Activated CD4-positive, alpha-beta T cell treated with anti-CD3 and anti-CD28 coated beads, Interleukin-2, amount 10 ng/mL, durations not matched to agents 7 days and 5 days (primary cell): ENCODE measurements around the gene LST1. TPM values are rescaled to one million over a fixed set of nuclear protein-coding genes. Genes with fewer than 3 reads are reported as not detected.
A peak's percentile ranks its signal among the peaks of the same experiment; 100 is the strongest.

Source experiments
- CTCF ChIA-PET: fragments of 350-600 bp; sonication (Branson Sonifier 250); formaldehyde crosslinking; loops from one replicate; lab custom pipeline; 2021; ENCODE audit warnings: antibody characterized with exemption; lab: Charles Lee
- POLR2A ChIA-PET: fragments of 350-600 bp; sonication (Branson Sonifier 250); formaldehyde crosslinking; loops from one replicate; lab custom pipeline; 2021; ENCODE audit warnings: antibody characterized with exemption; lab: Charles Lee
- DNase-seq: peaks from one replicate; pipeline ENCODE4 v3.0.0-alpha.2; 2020
- H3K27ac Mint-ChIP-seq: one replicate; pipeline ENCODE4 v1.8.0; 2021; ENCODE audit warnings: mild to moderate bottlenecking, moderate library complexity, mixed read lengths
- H3K27me3 Mint-ChIP-seq: one replicate; pipeline ENCODE4 v1.8.0; 2021; ENCODE audit warnings: mixed read lengths
- H3K36me3 Mint-ChIP-seq: one replicate; pipeline ENCODE4 v1.8.0; 2021; ENCODE audit warnings: low read depth, mixed read lengths
- H3K4me1 Mint-ChIP-seq: one replicate; pipeline ENCODE4 v1.8.0; 2021; ENCODE audit warnings: mixed read lengths
- H3K4me3 Mint-ChIP-seq: one replicate; pipeline ENCODE4 v1.8.0; 2021; ENCODE audit warnings: mild to moderate bottlenecking, moderate library complexity, mixed read lengths
- H3K9me3 Mint-ChIP-seq: one replicate; pipeline ENCODE4 v1.8.0; 2021; ENCODE audit warnings: mixed read lengths
- total RNA-seq, 2 experiments: library from RNA; stranded (reverse); gene quantifications; one replicate each; pipeline ENCODE4 v1.2.3, GENCODE V29; 2021

LST1 gene
- total RNA-seq, 2 experiments from 2014 or later: 33.3 to 36.8 TPM

DNA sequence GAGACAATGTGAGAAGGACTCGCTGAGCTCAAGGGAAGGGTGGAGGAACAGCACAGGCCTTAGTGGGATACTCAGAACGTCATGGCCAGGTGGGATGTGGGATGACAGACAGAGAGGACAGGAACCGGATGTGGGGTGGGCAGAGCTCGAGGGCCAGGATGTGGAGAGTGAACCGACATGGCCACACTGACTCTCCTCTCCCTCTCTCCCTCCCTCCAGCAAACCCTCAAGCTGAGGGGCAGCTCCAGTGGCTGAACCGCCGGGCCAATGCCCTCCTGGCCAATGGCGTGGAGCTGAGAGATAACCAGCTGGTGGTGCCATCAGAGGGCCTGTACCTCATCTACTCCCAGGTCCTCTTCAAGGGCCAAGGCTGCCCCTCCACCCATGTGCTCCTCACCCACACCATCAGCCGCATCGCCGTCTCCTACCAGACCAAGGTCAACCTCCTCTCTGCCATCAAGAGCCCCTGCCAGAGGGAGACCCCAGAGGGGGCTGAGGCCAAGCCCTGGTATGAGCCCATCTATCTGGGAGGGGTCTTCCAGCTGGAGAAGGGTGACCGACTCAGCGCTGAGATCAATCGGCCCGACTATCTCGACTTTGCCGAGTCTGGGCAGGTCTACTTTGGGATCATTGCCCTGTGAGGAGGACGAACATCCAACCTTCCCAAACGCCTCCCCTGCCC is 9.0 kb upstream of the LST1 start:
- H3K36me3 Mint-ChIP-seq: peaks cover 68% of the 10 kb centered on the region
- H3K27me3 Mint-ChIP-seq: no peaks in the 10 kb centered on the region
- peaks cover 77% of the 10 kb centered on the region for H3K4me1 Mint-ChIP-seq
- ChIA-PET POLR2A (interaction anchor here (0.9 to 1.6 kb wide), 3 partner anchors 10 to 25 kb away, joined by 3 to 5 read pairs (median 4); no protein-coding TSS in a partner anchor), CTCF (interaction anchor here (0.5 to 18.9 kb wide), 11 partner anchors 9 to 158 kb away, joined by 3 to 576 read pairs (median 7); partner anchors contain the start of genes ATP6V1G2, DDX39B, LST1 and LTB)
- H3K9me3 Mint-ChIP-seq: no peaks in the 10 kb centered on the region
- peak overlapping the region; percentile 90 for H3K4me3 Mint-ChIP-seq
- peak overlapping the region; percentile 88 for H3K27ac Mint-ChIP-seq
- DNase-seq: peak; percentile 62

GRCh38 chr6:31577579-31577966 is 8.5 kb upstream of the LST1 start:
- Mint-ChIP-seq H3K9me3 (no peaks in the 10 kb centered on the region), H3K27me3 (no peaks in the 10 kb centered on the region), H3K36me3 (peaks cover 72% of the 10 kb centered on the region), H3K27ac (peak overlapping the region; percentile 88), H3K4me1 (peaks cover 76% of the 10 kb centered on the region), H3K4me3 (peak overlapping the region; percentile 90)
- no peak for DNase-seq
- POLR2A ChIA-PET: no interaction called here
- CTCF ChIA-PET: interaction anchor here (0.9 to 18.9 kb wide), 10 partner anchors 10 to 84 kb away, joined by 3 to 576 read pairs (median 8); partner anchors contain the start of genes ATP6V1G2, DDX39B, LST1 and LTB

DNA sequence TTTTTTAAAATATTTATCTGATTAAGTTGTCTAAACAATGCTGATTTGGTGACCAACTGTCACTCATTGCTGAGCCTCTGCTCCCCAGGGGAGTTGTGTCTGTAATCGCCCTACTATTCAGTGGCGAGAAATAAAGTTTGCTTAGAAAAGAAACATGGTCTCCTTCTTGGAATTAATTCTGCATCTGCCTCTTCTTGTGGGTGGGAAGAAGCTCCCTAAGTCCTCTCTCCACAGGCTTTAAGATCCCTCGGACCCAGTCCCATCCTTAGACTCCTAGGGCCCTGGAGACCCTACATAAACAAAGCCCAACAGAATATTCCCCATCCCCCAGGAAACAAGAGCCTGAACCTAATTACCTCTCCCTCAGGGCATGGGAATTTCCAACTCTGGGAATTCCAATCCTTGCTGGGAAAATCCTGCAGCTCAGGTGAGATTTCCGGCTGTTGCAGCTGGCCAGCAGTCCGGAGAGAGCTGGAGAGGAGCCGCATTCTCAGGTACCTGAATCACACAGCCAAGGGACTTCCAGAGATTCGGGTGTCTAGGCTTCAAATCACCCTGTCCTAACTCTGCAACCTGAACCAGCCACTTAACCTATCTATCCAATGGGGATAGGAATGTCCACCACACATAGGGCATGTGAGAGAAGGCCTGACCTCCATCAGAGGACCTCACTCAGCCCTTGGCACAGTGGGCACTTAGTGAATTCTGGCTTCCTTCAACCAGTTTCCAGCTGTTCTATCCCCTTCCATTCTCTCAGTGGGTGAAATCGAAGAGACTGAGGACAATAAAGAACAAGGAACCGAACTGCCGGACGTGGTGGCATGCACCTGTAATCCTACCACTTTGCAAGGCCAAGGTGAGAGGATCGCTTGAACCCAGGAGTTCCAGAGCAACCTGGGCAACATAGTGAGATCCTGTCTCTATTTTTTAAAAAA is 7.6 kb upstream of the LST1 start:
- POLR2A ChIA-PET: interaction anchor here (0.7 kb wide), 1 partner anchor 14 kb away, joined by 9 read pairs; the partner anchor contains the start of gene NCR3
- H3K36me3 Mint-ChIP-seq: peaks cover 75% of the 10 kb centered on the region
- peaks cover 74% of the 10 kb centered on the region for H3K4me1 Mint-ChIP-seq
- peak overlapping the region; percentile 82 for H3K27ac Mint-ChIP-seq
- peak overlapping the region; percentile 94 for H3K4me3 Mint-ChIP-seq
- H3K27me3 Mint-ChIP-seq: no peaks in the 10 kb centered on the region
- no peak for DNase-seq
- no peaks in the 10 kb centered on the region for H3K9me3 Mint-ChIP-seq
- CTCF ChIA-PET: interaction anchor here (1.2 to 18.9 kb wide), 9 partner anchors 9 to 38 kb away, joined by 3 to 576 read pairs (median 17); partner anchors contain the start of genes ATP6V1G2, LST1, LTA and LTB

DNA sequence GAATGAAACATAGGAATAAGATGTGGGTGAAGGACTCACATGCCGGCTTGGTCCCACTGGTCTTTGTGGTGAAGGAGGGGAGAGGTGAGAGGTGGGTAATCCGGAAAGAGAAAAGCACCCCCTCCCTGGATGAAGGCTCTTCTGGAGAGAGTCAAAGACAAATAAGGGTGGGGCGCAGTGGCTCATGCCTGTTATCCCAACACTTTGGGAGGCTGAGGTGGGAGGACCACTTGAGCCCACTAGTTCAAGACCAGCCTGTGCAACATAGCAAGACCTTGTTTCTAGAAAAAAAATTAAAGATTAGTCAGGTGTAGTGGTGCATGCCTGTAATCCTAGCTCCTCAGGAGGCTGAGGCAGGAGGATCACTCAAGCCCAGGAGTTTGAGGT is 7.0 kb upstream of the LST1 start:
- ChIA-PET CTCF (interaction anchor here (1.2 to 18.9 kb wide), 6 partner anchors 10 to 37 kb away, joined by 3 to 576 read pairs (median 46); partner anchors contain the start of genes ATP6V1G2, LST1, LTA and LTB), POLR2A (interaction anchor here (0.7 kb wide), 1 partner anchor 13 kb away, joined by 9 read pairs; the partner anchor contains the start of gene NCR3)
- Mint-ChIP-seq H3K36me3 (peaks cover 76% of the 10 kb centered on the region), H3K27ac (peak overlapping the region; percentile 82), H3K4me3 (peak overlapping the region; percentile 94), H3K27me3 (no peaks in the 10 kb centered on the region), H3K4me1 (peaks cover 74% of the 10 kb centered on the region), H3K9me3 (no peaks in the 10 kb centered on the region)
- DNase-seq: no peak

DNA sequence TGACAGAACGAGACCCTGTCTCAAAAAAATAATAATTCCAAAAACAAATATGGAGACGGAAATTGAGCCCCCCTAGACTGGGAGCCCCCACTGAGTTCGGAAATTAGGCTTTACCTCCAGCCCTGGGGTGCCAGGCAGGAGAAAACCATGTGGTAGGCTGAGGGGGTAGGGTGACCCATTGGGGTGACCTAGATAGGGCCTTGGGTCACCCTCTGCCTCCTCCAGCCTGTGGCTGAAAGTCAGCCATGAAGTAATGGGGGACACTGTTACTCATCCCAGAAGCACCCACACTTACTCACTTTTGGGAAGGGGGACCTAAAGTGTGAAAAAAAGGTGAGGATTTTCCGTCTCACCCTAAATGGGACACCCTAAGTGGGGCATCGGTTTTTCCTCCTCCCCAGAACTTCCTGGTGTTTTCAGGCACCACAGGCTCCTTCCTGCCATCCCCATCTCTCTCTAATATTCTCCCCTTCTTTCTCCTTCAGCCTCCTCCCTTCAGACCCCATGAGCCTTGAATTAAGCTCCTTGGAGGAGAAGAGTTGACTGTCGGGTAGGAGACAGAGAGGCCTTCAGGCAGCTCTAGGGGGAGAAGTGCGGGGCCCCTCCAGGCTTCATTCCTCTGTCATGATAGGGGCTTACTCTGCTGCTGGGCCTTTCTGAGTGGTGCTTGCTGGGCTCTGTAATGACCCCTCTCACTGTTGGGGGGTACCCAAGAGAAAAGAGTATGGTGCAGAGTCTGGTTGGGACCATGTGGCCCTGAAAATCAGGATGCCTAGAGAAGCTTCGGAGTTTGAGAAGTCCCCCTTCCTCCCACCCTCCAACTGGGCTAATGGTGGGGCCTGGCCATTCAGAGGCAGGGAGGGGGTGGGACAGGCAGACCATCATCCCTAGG is 6.3 kb upstream of the LST1 start:
- H3K9me3 Mint-ChIP-seq: no peaks in the 10 kb centered on the region
- ChIA-PET POLR2A (interaction anchor here (0.9 to 1.6 kb wide), 2 partner anchors 13 to 20 kb away, joined by 5 to 6 read pairs; partner anchors contain the start of gene NCR3), CTCF (interaction anchor here (0.6 to 18.9 kb wide), 16 partner anchors 11 to 264 kb away, joined by 3 to 576 read pairs (median 4); partner anchors contain the start of genes ATP6V1G2, C6orf47, GPANK1 and LST1)
- peaks cover 73% of the 10 kb centered on the region for H3K4me1 Mint-ChIP-seq
- peak overlapping the region; percentile 94 for H3K4me3 Mint-ChIP-seq
- H3K36me3 Mint-ChIP-seq: peaks cover 74% of the 10 kb centered on the region
- H3K27me3 Mint-ChIP-seq: no peaks in the 10 kb centered on the region
- H3K27ac Mint-ChIP-seq: peak overlapping the region; percentile 94
- no peak for DNase-seq

GRCh38 chr6:31580438-31580740 is 5.7 kb upstream of the LST1 start:
- H3K4me3 Mint-ChIP-seq: peak overlapping the region; percentile 94
- ChIA-PET POLR2A (interaction anchor here (0.9 to 1.6 kb wide), 2 partner anchors 13 to 21 kb away, joined by 5 to 6 read pairs; partner anchors contain the start of gene NCR3), CTCF (interaction anchor here (0.6 to 18.9 kb wide), 16 partner anchors 11 to 263 kb away, joined by 3 to 576 read pairs (median 4); partner anchors contain the start of genes ATP6V1G2, C6orf47, DDX39B and GPANK1)
- peak overlapping the region; percentile 94 for H3K27ac Mint-ChIP-seq
- peaks cover 73% of the 10 kb centered on the region for H3K4me1 Mint-ChIP-seq
- no peak for DNase-seq
- peaks cover 73% of the 10 kb centered on the region for H3K36me3 Mint-ChIP-seq
- H3K9me3 Mint-ChIP-seq: no peaks in the 10 kb centered on the region
- H3K27me3 Mint-ChIP-seq: no peaks in the 10 kb centered on the region

GRCh38 chr6:31580807-31581433 is 5.2 kb upstream of the LST1 start:
- peaks cover 71% of the 10 kb centered on the region for H3K36me3 Mint-ChIP-seq
- peak overlapping the region; percentile 94 for H3K4me3 Mint-ChIP-seq
- no peaks in the 10 kb centered on the region for H3K9me3 Mint-ChIP-seq
- CTCF ChIA-PET: interaction anchor here (0.7 to 30.8 kb wide), 14 partner anchors 1 to 84 kb away, joined by 3 to 576 read pairs (median 5); partner anchors contain the start of genes ATP6V1G2, C6orf47, DDX39B and GPANK1
- peak overlapping the region; percentile 94 for H3K27ac Mint-ChIP-seq
- no peaks in the 10 kb centered on the region for H3K27me3 Mint-ChIP-seq
- peaks cover 73% of the 10 kb centered on the region for H3K4me1 Mint-ChIP-seq
- POLR2A ChIA-PET: interaction anchor here (1.5 to 1.6 kb wide), 2 partner anchors 16 to 22 kb away, joined by 5 to 6 read pairs; no protein-coding TSS in a partner anchor
- peak; percentile 88 for DNase-seq

GRCh38 chr6:31581434-31582229 is 4.4 kb upstream of the LST1 start:
- no peaks in the 10 kb centered on the region for H3K9me3 Mint-ChIP-seq
- peaks cover 73% of the 10 kb centered on the region for H3K4me1 Mint-ChIP-seq
- H3K4me3 Mint-ChIP-seq: peak overlapping the region; percentile 94
- peaks cover 64% of the 10 kb centered on the region for H3K36me3 Mint-ChIP-seq
- ChIA-PET CTCF (interaction anchor here (0.7 to 30.8 kb wide), 12 partner anchors 0 to 83 kb away, joined by 3 to 576 read pairs (median 18); partner anchors contain the start of genes ATP6V1G2, DDX39B, GPANK1 and LST1), POLR2A (interaction anchor here (0.6 to 1.5 kb wide), 5 partner anchors 11 to 1390 kb away, joined by 3 to 8 read pairs (median 4); partner anchors contain the start of gene NCR3)
- H3K27ac Mint-ChIP-seq: peak overlapping the region; percentile 94
- no peaks in the 10 kb centered on the region for H3K27me3 Mint-ChIP-seq
- DNase-seq: no peak

GRCh38 chr6:31582230-31582643 is 3.8 kb upstream of the LST1 start, which contains the start of gene LTB:
Gene LTB, minus strand, starts transcription at chr6:31582424. Its CDS starts 7 bp downstream, at chr6:31582417.
- Mint-ChIP-seq H3K9me3 (no peaks in the 10 kb centered on the region), H3K4me3 (peak within 1 kb of the TSS; percentile 94), H3K4me1 (peaks cover 73% of the 10 kb centered on the region), H3K36me3 (peaks cover 58% of the 10 kb centered on the region), H3K27ac (peak within 1 kb of the TSS; percentile 94), H3K27me3 (no peaks in the 10 kb centered on the region)
- POLR2A ChIA-PET: interaction anchor here (0.6 to 1.5 kb wide), 5 partner anchors 10 to 1390 kb away, joined by 3 to 8 read pairs (median 4); partner anchors contain the start of gene NCR3
- DNase-seq: peak; percentile 78
- CTCF ChIA-PET: interaction anchor here (0.7 to 30.8 kb wide), 12 partner anchors 0 to 82 kb away, joined by 3 to 576 read pairs (median 18); partner anchors contain the start of genes APOM, ATP6V1G2, DDX39B and GPANK1

GRCh38 chr6:31585491-31585890 is 586 bp upstream of the LST1 start:
- peak overlapping the region; percentile 94 for H3K27ac Mint-ChIP-seq
- H3K36me3 Mint-ChIP-seq: peaks cover 48% of the 10 kb centered on the region
- peak overlapping the region; percentile 54 for H3K4me3 Mint-ChIP-seq
- peaks cover 67% of the 10 kb centered on the region for H3K4me1 Mint-ChIP-seq
- peak; percentile 65 for DNase-seq
- ChIA-PET CTCF (interaction anchor here (0.6 to 30.8 kb wide), 10 partner anchors 4 to 91 kb away, joined by 3 to 576 read pairs (median 4); partner anchors contain the start of genes LST1, LTB, NCR3 and TNF), POLR2A (no interaction called here)
- H3K27me3 Mint-ChIP-seq: no peaks in the 10 kb centered on the region
- H3K9me3 Mint-ChIP-seq: no peaks in the 10 kb centered on the region
